Left lung (tissue), 10 donors: Measurements from ENCODE around the gene TSR2. TPM values are rescaled to one million over a fixed set of nuclear protein-coding genes. Genes with fewer than 3 reads are reported as not detected.
A peak's percentile ranks its signal among the peaks of the same experiment; 100 is the strongest.

Experiments
- ATAC-seq: fragments of 200-7000 bp; cut with Tn5 transposase; one replicate; pipeline ENCODE4 v1.9.1; 2020; ENCODE audit warnings: moderate library complexity
- DNase-seq, 4 donors: peaks; one replicate each; pipeline ENCODE4 v3.0.0-alpha.2; 2013 to 2020
- H3K27ac ChIP-seq, 2 donors: fragments of 200-600 bp; sonication (generic) in 1 of 2; one replicate each; pipeline versions ENCODE4 v1.5.0 to v1.8.0; 2020 to 2021
- H3K27me3 ChIP-seq, 2 donors: fragments of 200-600 bp; sonication (generic) in 1 of 2; one replicate each; pipeline versions ENCODE4 v1.5.0 to v1.8.0; 2020 to 2021
- H3K36me3 ChIP-seq, 2 donors: fragments of 200-600 bp; sonication (generic) in 1 of 2; one replicate each; pipeline versions ENCODE4 v1.5.0 to v1.8.0; 2020 to 2021
- H3K4me1 ChIP-seq, 2 donors: fragments of 200-600 bp; one replicate each; pipeline ENCODE4 v1.8.0; 2021
- H3K4me3 ChIP-seq, 2 donors: fragments of 200-600 bp; sonication (generic) in 1 of 2; one replicate each; pipeline versions ENCODE4 v1.5.0 to v1.8.0; 2020 to 2021; ENCODE audit warnings: mild to moderate bottlenecking in 1 of 2
- H3K9me3 ChIP-seq, 2 donors: fragments of 200-600 bp; sonication (generic) in 1 of 2; one replicate each; pipeline versions ENCODE4 v1.5.0 to v1.8.0; 2020 to 2021
- intact Hi-C, 2 donors: fragments of 100-400 bp; cut with DNase I; formaldehyde crosslinking; loops; one replicate each; pipeline versions ENCODE4 v1.11.2 to v1.14.2; 2022
- polyA plus RNA-seq, 6 donors: library from polyadenylated mRNA; unstranded; fragments of 120-200 nt; gene quantifications; one replicate each; pipeline ENCODE4 v1.2.1, GENCODE V29; 2013; ENCODE audit not compliant: insufficient read length in 6 of 6
- total RNA-seq, 2 donors: library from RNA; stranded (reverse); fragmentation: NEBNext Ultra II Directional; extraction: Animal tissue kit (Norgen Biotek cat#: 25700); gene quantifications; one replicate each; pipeline ENCODE4 v1.2.1, GENCODE V29; 2021
- TF ChIP-seq, protein P1 (sequence below), 2 donors: fragments of 200-600 bp; sonication (generic) in 1 of 2; IDR thresholded peaks; one replicate each; pipeline versions ENCODE4 v1.5.0 to v1.8.0; 2021; ENCODE audit warnings: antibody characterized with exemption in 2 of 2
- donor health status: DM: no; HTN: yes; CAD: no.
- donor health status: DM: no; HTN: no; CAD: no.

Gene TSR2
- total and polyA plus RNA-seq, 8 donors = 29.0 to 47.2 (median 42.9) TPM

GRCh38 chrX:54492340-54492739 is 52.1 kb downstream of the TSR2 start:
- TF ChIP-seq, protein P1, sequence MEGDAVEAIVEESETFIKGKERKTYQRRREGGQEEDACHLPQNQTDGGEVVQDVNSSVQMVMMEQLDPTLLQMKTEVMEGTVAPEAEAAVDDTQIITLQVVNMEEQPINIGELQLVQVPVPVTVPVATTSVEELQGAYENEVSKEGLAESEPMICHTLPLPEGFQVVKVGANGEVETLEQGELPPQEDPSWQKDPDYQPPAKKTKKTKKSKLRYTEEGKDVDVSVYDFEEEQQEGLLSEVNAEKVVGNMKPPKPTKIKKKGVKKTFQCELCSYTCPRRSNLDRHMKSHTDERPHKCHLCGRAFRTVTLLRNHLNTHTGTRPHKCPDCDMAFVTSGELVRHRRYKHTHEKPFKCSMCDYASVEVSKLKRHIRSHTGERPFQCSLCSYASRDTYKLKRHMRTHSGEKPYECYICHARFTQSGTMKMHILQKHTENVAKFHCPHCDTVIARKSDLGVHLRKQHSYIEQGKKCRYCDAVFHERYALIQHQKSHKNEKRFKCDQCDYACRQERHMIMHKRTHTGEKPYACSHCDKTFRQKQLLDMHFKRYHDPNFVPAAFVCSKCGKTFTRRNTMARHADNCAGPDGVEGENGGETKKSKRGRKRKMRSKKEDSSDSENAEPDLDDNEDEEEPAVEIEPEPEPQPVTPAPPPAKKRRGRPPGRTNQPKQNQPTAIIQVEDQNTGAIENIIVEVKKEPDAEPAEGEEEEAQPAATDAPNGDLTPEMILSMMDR (IDR thresholded peaks at IDR 0.05) = no peak
- H3K36me3 ChIP-seq = no peaks in the 10 kb centered on the region
- H3K4me1 ChIP-seq = no peaks in the 10 kb centered on the region
- peaks cover 0 to 26% of the 10 kb centered on the region in 2 donors for H3K27me3 ChIP-seq
- DNase-seq (peak in 1 of 4 donors; percentile 62), ATAC-seq (no peak)
- no peak overlapping the region for H3K4me3 ChIP-seq
- H3K9me3 ChIP-seq = no peaks in the 10 kb centered on the region
- H3K27ac ChIP-seq = no peak overlapping the region
- intact Hi-C loops = no loop called here

GRCh38 chrX:54494166-54494988 is 54.2 kb downstream of the TSR2 start:
- DNase-seq (no peak), ATAC-seq (no peak)
- no peaks in the 10 kb centered on the region for H3K4me1 ChIP-seq
- H3K9me3 ChIP-seq = no peaks in the 10 kb centered on the region
- intact Hi-C loops = no loop called here
- H3K36me3 ChIP-seq = no peaks in the 10 kb centered on the region
- H3K27me3 ChIP-seq = peaks cover 0 to 26% of the 10 kb centered on the region in 2 donors
- TF ChIP-seq, protein P1 (IDR thresholded peaks at IDR 0.05) = no peak
- peak overlapping the region in 1 of 2 donors; percentile 39 for H3K27ac ChIP-seq
- H3K4me3 ChIP-seq = peak overlapping the region; percentile 32 to 46

Other genes with a start within 250 kb of the TSR2 start
- gene WNK3, start 82.4 kb upstream of the TSR2 start, total RNA-seq = 1 to 10 TPM; 1.3 to 1.7 TPM
- 1 to 10 TPM; 4.8 to 5.8 (median 5.4) TPM for gene WNK3, start 82.4 kb upstream of the TSR2 start, polyA plus RNA-seq
- 1 to 10 TPM; 5.3 to 6.4 TPM for gene FGD1, start 55.8 kb downstream of the TSR2 start, total RNA-seq
- 10 to 100 TPM; 15.5 to 21.2 (median 18.2) TPM for gene FGD1, start 55.8 kb downstream of the TSR2 start, polyA plus RNA-seq
- gene GNL3L, start 89.8 kb downstream of the TSR2 start, total RNA-seq = 10 to 100 TPM; 28.1 to 30.7 TPM
- 10 to 100 TPM; 19.0 to 27.5 (median 19.6) TPM for gene GNL3L, start 89.8 kb downstream of the TSR2 start, polyA plus RNA-seq